ENCODE measurements around the gene LGALS7B.

GRCh38 chr19:38812009-38812840 is 23.2 kb downstream of the LGALS7B start:
- no peak for TF ChIP-seq ZNF391 (tag by site-specific recombination; IDR thresholded peaks at IDR 0.05; ENCODE audit: borderline replicate concordance, low read depth)
- no peak for TF ChIP-seq EGR2 (tag by site-specific recombination; IDR thresholded peaks at IDR 0.05; ENCODE audit: low read depth)
- no peak for TF ChIP-seq ATF2 (tag by site-specific recombination; IDR thresholded peaks at IDR 0.05; ENCODE audit: low read depth)
- TF ChIP-seq OSR2 (tag by site-specific recombination; IDR thresholded peaks at IDR 0.05): no peak
- TF ChIP-seq ZNF114 (tag by site-specific recombination; IDR thresholded peaks at IDR 0.05): no peak
- no peak for TF ChIP-seq KLF17 (tag by site-specific recombination; IDR thresholded peaks at IDR 0.05)
- TF ChIP-seq GLI2 (tag by site-specific recombination; IDR thresholded peaks at IDR 0.05; ENCODE audit: borderline replicate concordance, low read depth): no peak
